Measurements from ENCODE around the gene KPRP.

KPRP gene, protein sequence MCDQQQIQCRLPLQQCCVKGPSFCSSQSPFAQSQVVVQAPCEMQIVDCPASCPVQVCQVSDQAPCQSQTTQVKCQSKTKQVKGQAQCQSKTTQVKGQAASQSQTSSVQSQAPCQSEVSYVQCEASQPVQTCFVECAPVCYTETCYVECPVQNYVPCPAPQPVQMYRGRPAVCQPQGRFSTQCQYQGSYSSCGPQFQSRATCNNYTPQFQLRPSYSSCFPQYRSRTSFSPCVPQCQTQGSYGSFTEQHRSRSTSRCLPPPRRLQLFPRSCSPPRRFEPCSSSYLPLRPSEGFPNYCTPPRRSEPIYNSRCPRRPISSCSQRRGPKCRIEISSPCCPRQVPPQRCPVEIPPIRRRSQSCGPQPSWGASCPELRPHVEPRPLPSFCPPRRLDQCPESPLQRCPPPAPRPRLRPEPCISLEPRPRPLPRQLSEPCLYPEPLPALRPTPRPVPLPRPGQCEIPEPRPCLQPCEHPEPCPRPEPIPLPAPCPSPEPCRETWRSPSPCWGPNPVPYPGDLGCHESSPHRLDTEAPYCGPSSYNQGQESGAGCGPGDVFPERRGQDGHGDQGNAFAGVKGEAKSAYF

DNA sequence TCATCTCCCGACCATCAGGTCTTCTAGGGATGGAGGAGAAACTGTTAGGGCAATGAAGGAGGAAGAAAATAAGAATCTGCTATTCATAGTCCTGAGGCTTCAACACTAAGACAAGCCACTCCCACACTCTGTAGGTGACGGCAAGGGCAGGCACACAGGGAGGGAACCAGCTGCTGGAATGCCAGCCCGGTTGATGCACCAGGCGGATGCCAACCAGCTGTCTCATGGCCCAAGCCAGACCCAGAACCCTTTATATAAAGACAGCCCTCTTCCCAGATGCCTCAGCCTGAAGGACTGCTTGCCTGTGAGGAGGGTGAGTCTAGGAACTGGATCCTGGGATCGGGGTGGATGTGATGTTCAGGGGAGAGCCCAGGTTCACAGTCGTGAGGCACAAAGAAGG lies at the start of gene KPRP:
Gene KPRP (plus strand): TSS at position 279 of the 400 bp plus-strand sequence. CDS start 1,564 bp downstream, outside the sequence.
- no peak for DNase-seq

DNA sequence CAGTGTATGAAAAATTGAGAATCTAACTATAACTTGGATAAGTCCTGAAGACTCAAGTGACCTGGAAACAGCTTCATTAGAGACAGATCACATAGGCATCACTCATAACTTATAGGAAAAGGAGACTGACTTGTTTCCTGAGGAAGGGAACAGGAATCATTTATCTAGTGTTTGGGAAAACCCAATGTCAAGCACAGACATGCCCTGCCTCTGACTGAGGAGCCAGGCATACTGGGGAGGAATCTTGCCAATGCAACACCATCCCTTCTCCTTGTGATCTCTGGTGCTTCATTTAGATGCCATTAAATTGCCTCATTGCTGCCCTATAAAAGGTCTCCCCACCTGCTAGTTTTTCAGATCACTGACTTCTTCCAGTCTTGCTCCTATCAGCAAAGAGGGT lies 39.6 kb upstream of the KPRP start:
- no peak for DNase-seq

DNA sequence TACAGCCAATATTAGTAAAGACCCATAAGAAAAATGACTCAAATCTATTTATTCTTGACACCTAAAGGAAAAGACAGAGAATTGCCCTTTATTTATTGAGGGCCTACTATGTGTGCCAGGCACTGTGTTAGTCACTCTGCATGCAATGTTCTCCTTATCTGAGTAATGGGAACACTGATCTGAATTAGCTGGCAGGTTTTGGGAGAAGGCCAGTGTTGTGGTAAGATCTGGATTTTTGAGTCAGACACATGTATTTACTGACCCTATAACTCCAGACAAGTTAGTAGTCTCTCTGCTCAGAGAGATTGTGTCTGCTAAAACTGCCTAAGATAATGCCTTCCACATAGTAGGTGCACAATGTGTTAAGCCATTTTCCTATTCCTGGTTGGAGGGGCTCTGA lies 32.6 kb upstream of the KPRP start:
- DNase-seq: no peak

DNA sequence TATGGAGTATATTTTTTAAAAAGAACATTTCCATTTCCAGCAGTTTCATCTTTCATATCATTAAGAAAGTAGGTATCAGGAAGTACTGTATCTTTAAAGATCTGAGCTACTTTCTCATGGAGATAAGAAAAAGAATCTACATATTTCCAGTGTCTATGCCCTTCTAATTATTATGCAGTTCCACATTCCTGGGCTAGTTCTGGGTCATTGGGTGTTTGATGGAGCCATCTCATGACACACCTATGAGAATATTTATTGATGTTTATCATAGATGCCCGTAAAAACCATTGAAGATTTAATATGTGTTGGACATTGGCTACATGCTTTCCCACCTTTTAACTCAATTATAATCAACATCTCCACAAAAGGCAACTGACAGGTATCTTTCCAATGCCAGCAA lies 28.8 kb upstream of the KPRP start:
- DNase-seq: no peak

DNA sequence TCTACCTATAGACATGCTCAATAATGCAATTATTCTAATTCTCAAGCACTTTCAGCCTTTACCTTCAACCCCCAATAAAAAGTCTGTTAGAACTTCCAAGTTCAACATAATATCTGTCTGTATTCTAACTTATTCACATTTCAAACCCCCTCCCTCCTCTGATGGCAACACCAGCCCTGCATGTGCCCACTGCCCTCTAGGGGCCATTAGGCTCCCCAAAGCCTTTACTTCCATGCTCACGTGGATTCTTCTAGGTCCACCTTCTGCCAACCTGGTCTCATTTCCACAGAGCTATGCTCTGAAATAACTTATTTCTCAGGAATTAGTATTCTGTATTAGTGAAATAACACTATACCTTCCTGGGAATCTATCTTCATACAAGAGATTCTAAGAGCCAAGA lies 22.2 kb upstream of the KPRP start:
- no peak for DNase-seq

DNA sequence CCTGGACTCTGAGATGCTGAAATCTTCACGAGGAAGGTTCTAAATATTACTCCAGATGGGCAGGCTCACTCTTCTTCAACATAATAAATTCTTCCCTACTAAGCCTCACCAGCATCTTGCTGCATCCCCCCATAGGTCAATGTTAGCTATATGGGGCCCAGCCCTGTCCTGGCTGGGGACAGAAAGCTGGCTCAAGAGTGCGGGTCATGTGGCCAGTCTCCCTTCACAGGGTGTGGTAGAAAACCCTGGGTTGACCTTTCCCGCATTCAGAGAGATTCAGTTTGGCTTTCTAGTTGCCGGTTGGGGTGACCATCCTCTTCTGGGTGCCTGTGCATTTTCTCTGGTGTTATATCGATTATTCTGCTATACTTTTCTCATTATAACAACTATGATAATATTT lies 19.8 kb upstream of the KPRP start:
- no peak for DNase-seq

DNA sequence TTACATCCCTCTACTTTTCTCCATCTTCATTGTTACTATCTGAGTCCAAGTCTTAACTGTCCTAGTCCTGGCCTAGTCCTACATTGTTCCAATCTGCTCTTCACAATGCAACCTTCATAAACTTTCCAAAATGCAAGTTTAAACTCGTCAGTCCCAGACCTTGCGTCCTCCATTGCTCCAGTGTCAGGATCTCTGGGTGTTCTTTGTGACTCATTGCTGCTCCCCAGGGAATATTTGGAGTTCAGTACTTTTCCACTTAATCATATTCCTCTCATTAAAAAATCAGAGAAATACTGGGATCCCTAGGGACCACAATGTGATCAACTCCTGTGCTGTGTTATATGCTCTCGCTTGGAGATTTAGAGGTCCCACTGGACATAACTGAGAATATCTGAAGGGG lies 18.0 kb upstream of the KPRP start:
- no peak for DNase-seq

DNA sequence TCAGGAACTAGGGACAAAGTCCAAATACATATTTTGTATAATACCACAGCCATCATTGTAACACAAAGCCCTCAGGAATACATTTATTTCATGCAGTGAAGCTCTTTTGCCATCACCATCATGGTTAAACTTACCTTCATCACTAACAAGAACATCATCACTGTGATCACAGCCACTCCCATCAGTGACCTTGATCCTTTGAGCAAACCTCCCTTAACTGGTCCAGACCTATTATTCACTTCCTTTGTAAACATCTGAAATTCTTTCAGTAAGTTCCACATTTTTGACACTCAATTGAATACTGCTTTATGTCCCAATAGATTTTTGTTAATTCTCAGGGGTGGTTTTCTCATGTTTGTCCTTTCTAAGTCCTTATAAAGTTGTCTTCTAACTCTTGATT lies 16.2 kb upstream of the KPRP start:
- DNase-seq: no peak

DNA sequence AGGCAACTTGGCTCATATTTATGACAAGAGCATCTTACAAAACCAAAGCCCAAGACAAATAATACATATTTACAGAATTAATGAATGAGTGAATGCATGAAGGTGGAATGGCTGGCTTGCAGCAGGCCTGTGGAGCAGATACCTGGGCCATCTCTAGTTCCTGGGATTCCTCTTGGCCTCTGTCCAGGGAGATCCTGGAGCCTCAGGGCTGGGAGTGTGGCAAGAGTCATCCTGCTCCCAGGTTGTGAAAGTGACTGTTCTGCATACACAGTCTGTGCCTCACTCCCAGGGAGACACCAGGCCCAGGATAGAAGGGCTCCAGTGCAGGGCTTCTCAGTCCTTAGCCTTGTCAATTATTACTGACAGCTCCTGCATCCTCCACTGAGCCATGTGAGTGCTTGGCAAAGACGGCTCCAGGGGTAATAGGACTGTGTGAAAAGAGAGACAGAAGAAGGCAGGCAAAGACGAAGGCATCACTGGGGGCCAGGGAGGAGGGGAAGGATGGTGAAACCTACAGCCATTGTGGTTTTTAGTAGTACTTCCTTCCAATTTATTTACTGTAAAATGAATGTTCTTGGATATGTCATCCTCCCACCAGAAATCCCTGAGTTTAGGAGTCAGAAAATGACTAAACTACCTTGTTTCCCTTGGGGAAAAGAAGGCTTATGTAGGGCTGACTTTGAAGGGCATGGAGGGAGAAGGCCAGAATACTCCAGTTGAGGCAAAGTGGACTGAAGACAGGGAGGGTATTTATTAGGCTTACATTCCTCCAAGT lies 14.3 kb upstream of the KPRP start:
- DNase-seq: no peak

DNA sequence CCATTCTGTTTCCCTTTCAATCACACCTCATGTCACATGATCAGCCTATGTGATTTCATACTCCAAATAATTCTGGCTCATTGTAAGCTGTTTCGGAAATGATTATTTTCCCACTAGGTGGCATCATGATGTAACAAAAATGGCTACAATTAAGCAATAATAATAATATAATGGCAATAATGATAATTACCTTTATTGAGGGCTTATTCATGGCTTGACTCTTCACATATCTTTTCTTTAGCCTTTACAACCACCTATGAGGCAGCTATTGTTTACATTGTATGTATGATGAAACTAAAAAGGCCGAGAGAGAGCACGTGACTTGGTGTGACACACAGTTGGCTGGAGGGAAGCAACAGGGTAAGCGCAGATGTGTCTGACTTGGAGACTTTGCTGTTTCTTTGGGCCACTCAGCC lies 12.5 kb upstream of the KPRP start:
- DNase-seq: no peak

DNA sequence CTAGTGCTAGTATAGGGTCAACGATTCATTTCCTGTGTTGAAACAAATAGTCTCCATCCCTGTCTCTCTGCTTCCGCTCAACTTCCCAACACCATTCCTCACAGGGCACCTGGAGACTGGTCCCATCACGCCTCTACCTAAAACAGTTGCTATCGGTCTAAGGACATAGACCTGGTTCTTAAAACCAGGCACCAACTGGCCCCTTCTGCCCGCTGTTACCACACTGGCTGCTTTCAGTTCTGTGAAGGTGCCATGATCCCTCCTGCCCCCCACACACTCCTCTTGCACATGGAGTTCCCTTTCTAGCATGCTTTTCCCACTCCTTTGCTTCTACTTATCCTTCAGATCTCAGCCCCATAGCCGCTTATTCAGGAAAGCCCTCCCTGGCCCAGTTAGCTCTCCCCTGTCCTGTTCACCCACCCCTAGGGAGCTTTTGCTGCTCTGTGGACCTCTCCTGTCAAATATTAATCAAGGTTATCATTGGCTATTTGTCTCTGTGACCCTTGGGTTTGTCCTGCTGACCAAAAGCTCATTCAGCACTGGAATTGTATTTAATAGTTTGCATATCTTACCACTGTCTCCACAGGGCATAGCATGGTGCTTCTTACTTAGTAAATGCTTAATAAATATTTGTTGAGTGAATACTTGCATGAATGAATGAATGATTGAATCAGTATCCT lies 11.9 kb upstream of the KPRP start:
- no peak for DNase-seq

DNA sequence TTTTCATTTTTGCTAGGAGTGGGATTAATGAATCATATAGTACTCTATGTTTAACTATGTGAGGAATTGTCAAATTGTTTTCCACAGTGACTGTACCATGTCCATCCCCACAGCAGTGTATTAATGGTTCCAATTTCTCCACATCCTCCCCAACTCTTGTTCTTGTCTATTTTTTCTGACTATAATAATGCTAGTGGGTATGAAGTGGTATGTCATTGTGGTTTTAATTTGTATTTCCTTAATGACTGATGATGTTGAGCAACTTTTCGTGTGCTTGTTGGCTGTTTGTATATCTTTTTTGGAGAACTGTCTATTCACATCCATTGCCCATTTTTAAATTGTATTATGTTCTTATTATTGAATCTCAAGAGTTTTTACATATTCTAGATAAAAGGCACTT lies 10.0 kb upstream of the KPRP start:
- DNase-seq: no peak

DNA sequence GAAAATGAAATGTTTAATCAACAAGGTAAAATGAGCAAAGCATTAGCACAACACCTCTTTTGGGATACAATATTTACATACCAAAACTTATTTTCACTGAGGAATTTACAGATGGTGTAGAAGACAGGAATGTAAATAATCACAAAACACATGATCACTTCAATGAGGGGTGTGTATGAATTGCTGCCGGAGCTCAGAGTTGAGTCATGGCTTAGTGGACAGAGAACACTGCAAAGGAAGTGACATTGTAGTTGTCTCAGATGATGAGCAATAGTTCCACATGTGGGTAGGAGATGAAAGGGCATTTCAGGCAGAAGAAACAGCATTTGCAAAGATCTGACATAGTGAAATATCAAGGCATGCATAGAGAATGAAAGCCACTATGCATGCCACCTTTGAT lies 5.6 kb upstream of the KPRP start:
- no peak for DNase-seq

DNA sequence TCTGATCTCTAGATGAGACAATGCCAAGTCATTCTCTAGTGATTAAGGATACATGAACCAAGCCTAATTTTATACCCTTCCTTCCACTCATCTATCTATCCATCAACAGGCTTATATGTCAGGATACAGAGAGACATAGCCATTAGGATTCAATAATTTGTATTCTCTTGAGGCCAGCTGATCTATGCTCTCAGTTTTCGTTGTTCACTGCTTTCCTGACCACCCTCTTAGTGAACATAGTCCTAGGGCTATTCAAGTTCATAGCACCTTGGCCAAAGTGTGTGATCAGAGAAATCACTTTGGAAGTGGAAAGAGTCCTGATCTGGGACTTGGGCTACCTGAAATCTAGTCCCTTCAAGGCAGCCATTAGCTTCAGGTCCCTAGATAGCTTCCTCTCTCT lies 4.2 kb upstream of the KPRP start:
- no peak for DNase-seq

DNA sequence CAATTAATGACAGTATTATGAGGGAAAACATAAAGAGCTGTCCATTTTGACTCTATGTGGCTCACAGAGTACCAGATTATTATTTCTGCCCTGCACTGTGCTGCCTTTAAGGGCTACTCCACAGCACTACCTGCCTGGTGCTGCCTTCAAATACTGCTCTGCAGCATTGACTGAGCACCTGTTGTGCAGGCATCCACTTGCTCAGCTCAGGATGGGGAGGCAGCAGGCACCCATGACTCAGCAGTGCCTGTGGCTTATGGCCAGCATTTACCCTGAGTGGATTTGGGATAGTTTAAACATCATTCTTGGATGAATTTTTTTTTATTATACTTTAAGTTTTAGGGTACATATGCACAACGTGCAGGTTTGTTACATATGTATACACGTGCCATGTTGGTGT lies 953 bp upstream of the KPRP start:
- no peak for DNase-seq

DNA sequence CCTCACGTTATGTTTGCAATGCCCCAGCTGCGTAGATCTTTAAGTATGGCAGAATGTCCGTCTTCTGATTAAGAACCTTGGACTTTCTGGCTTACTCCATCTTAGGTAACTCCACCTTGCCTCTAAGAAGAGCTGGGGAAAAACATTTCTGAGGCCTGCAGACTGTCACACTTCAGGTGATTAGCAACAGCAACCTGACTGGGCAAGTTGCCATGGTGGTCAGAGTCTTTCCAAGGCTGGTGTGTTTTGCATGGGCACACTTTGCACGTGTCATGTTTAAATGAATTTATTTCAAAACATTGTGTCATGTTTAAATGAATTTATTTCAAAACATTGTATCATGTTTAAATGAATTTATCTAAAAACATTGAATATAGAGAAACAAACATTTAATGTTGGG lies 811 bp downstream of the KPRP start:
- no peak for DNase-seq

DNA sequence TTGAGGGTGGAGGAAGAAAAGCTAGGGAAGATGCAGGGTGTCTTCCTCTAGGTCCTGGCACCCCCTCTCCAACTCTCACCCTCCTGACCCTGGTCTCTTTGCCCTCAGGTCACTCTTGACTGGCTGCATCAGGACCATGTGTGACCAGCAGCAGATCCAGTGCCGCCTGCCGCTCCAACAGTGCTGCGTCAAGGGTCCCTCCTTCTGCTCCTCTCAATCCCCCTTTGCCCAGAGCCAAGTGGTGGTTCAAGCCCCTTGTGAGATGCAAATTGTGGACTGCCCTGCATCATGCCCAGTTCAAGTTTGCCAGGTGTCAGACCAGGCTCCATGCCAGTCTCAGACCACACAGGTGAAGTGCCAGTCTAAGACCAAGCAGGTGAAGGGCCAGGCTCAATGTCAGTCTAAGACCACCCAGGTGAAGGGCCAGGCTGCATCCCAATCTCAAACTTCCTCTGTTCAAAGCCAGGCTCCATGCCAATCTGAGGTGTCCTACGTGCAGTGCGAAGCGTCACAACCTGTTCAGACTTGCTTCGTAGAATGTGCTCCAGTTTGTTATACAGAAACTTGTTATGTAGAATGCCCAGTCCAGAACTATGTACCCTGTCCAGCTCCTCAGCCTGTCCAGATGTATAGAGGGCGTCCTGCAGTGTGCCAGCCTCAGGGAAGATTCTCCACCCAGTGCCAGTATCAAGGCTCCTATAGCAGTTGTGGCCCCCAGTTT lies 1.8 kb downstream of the KPRP start:
- no peak for DNase-seq

DNA sequence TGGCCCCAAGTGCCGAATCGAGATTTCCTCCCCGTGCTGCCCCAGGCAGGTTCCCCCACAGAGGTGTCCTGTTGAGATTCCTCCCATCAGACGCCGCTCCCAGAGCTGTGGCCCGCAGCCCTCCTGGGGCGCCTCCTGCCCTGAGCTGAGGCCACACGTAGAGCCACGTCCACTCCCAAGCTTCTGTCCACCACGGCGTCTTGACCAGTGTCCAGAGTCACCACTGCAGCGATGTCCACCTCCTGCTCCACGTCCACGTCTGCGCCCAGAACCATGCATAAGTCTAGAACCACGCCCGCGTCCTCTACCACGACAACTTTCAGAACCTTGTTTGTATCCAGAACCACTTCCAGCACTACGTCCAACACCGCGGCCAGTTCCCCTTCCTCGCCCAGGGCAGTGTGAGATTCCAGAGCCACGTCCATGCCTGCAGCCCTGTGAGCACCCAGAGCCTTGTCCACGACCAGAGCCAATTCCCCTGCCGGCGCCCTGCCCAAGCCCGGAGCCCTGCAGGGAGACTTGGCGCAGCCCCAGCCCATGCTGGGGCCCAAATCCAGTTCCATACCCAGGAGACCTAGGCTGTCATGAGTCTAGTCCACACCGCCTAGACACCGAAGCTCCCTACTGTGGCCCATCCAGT lies 2.8 kb downstream of the KPRP start:
- DNase-seq: no peak

DNA sequence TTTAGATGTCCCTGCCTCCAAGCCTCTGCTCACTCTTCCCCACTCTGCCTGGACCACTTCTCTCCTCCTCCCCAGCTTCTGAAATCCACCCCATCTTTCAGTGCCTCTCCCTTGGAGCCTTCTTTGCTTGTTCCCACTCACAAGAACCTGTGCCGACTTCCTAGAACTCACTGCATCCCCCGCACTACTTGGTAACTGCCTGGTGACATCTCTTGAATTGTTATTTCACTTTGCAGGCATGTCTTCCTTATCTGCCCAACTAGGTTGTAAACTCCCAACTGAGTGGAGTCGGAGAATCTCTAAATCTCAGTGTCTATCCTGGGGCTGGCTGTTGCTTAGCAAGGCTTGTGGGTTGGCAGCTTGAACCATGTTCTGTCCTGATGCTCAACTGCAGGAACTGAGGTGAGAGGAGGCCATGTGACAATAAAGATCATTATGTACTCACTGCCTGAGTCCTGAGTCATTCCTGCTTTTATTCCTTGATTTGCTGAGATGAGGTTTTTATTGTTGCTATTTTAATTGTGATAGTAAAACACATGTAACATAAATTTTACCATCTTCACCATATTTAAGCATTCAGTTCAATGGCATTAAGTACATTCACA lies 3.9 kb downstream of the KPRP start:
- DNase-seq: no peak

DNA sequence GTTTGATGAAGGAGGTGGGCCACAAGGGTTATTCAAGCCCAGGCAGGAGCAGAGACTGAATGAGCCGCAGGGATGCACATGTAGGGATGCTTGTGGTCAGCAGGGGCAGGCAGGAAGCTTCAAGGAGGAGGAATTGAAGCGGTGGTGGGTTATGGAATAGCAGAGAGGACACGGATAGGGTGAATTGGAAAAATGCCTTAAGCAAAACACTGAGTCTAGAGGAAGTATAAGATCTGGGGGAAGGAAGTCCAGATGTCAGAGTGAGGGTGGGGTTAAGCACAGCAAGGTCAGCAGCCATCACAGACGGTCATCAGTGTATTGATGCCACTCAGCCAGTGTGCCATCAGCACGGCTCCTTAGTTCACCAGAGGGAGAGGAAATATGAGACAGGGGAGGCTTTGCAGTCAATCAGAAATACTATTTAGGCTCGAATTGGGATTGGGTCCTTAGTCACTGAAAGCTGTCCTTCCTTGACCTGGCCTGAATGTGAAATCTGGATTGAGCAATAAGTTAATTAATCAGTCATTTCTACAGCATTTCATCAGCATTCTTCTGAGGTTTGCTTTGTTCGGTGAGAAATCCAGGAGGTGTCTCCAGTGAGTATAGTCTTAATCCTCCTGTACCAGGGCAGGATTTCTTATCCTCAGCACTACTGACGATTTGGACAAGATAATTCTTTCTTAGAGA lies 11.2 kb downstream of the KPRP start:
- DNase-seq: no peak

DNA sequence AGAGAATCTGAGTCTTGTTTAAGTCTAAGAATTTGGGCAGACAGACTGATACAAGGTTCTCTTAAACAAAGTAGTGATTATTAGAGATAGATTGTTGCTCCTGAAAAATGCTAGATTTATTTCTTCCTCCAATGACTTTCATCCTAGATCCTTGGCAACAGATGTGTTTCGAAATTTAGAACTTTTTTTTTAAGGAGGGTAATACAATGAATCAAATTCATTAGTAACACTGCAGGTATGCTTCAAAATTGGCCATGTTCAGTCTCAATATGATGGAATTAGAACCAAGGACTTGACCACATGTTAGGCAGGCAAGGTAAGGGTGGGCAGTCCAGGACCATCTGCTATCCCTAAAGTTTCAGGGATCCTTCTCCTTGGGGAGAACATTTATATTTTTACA lies 12.6 kb downstream of the KPRP start:
- no peak for DNase-seq
